ENCODE results near the gene NOM1.

GRCh38 chr7:157014635-157015555, 65.4 kb downstream of the NOM1 start:
- TF ChIP-seq POLR2A (IDR thresholded peaks at IDR 0.05), result no peak
- no peak for TF ChIP-seq CTCF (IDR thresholded peaks at IDR 0.05)
- no peak for TF ChIP-seq EP300 (IDR thresholded peaks at IDR 0.05)
- TF ChIP-seq POLR2AphosphoS5 (IDR thresholded peaks at IDR 0.05), result no peak

All from suprapubic skin (tissue), 4 donors.